DOHH2 (cell line): ENCODE results near the gene MYCBPAP.

ENCODE experiments used
- H3F3A ChIP-seq: fragments of 200-600 bp; sonication (generic), shearing (Covaris generic); 2 replicates; pipeline ENCODE4 v1.6.0; 2016; ENCODE audit warnings: antibody characterized with exemption, mild to moderate bottlenecking; ENCODE audit not compliant: control insufficient read depth, insufficient read depth
- H3K27ac ChIP-seq: fragments of 200-600 bp; sonication (generic); 2 replicates; pipeline ENCODE4 v1.5.1; 2014; ENCODE audit warnings: low read depth, mild to moderate bottlenecking, low read length, moderate library complexity
- H3K27me3 ChIP-seq: fragments of 200-600 bp; sonication (generic); 2 replicates; pipeline ENCODE4 v1.6.1; 2014; ENCODE audit warnings: mild to moderate bottlenecking, low read length, mixed read lengths; ENCODE audit not compliant: control insufficient read depth
- H3K36me3 ChIP-seq: fragments of 200-600 bp; sonication (generic); 2 replicates; pipeline ENCODE4 v1.6.1; 2014; ENCODE audit warnings: mild to moderate bottlenecking, low read length, moderate library complexity, mixed read lengths; ENCODE audit not compliant: control insufficient read depth
- H3K4me1 ChIP-seq: fragments of 200-600 bp; sonication (generic); 2 replicates; pipeline ENCODE4 v1.6.1; 2014; ENCODE audit warnings: mild to moderate bottlenecking, low read length, mixed read lengths; ENCODE audit not compliant: control insufficient read depth
- H3K4me2 ChIP-seq: fragments of 200-600 bp; sonication (generic); 2 replicates; pipeline ENCODE4 v1.6.0; 2014; ENCODE audit warnings: mild to moderate bottlenecking, low read length, moderate library complexity
- H3K4me3 ChIP-seq: fragments of 200-600 bp; sonication (generic); 2 replicates; pipeline ENCODE4 v1.5.1; 2014; ENCODE audit warnings: mild to moderate bottlenecking, low read length, mixed read lengths
- H3K79me2 ChIP-seq: fragments of 200-600 bp; sonication (generic); 2 replicates; pipeline ENCODE4 v1.6.1; 2014; ENCODE audit warnings: mild to moderate bottlenecking, low read length, mixed read lengths; ENCODE audit not compliant: control insufficient read depth
- H3K9me2 ChIP-seq: fragments of 200-600 bp; sonication (generic); replicated peaks from 2 replicates; pipeline ENCODE4 v1.6.1; 2014; ENCODE audit warnings: mild to moderate bottlenecking, low read length, mixed read lengths; ENCODE audit not compliant: control insufficient read depth
- H3K9me3 ChIP-seq: fragments of 200-600 bp; sonication (generic); 2 replicates; pipeline ENCODE4 v1.6.1; 2014; ENCODE audit warnings: antibody characterized with exemption, low read length, mixed read lengths; ENCODE audit not compliant: control insufficient read depth, insufficient read depth
- H4K20me1 ChIP-seq: fragments of 200-600 bp; sonication (generic); 2 replicates; pipeline ENCODE4 v1.6.0; 2014; ENCODE audit warnings: low read depth, mild to moderate bottlenecking, antibody characterized with exemption, low read length, moderate library complexity; ENCODE audit not compliant: control insufficient read depth, insufficient read depth
- EZH2phosphoT487 ChIP-seq: fragments of 200-600 bp; sonication (generic); IDR thresholded peaks from 2 replicates; pipeline ENCODE4 v1.6.1; 2017; ENCODE audit warnings: borderline replicate concordance, mild to moderate bottlenecking, antibody characterized with exemption, low read length, moderate library complexity, mixed read lengths
- TF ChIP-seq, protein P1 (sequence below): fragments of 200-600 bp; sonication (generic); IDR thresholded peaks from one replicate; pipeline ENCODE4 v1.5.1; 2014; ENCODE audit warnings: antibody characterized with exemption, mild to moderate bottlenecking, low read depth, low read length; ENCODE audit not compliant: poor library complexity, severe bottlenecking

The MYCBPAP gene

DNA sequence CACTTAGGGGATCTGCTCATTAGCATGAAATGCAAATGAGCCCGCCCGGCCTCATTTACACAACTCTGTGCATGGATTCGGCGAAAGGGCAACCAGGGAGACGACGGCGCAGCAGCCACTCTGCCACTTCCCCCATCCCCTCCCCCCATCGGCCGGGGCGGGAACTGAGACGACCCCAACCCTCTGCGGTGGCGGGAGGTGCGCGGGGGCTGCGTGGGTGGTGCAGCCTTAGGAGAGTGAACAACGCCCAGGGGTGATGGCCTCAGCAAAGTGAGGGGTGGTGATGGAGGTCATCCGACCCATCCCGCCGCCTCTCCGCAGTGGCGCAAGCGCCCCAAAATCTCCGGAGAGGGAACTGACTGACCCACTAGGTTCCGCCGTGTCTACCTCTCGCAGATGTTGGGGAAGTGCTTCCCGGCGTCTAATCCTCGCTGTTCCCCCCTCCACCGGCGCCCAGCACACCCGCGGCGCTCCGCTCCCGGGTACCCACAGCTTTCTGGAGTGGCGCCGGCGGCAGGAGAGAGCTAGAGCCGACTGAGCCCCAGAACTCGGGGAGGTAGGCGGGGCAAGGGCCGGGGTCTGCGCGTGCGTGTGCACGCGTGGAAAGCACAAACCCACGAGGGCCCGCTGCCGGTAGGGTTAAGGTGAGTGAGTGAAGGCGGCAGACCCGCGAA is 50.8 kb downstream of the MYCBPAP start:
- Histone ChIP-seq H3K9me3 (no peaks in the 10 kb centered on the region), H3K79me2 (no peaks in the 10 kb centered on the region), H3K9me2 (no peaks in the 10 kb centered on the region), H3K27ac (no peak overlapping the region), H4K20me1 (0 out of 2 replicates have a peak, but pooled peaks cover 4% of the 10 kb centered on the region), H3K4me3 (no peak overlapping the region), H3K36me3 (no peaks in the 10 kb centered on the region), H3K27me3 (peaks cover 45% of the 10 kb centered on the region), H3K4me2 (no peak overlapping the region), H3K4me1 (peaks cover 11% of the 10 kb centered on the region), H3F3A (no peaks in the 10 kb centered on the region)
- no peak for TF ChIP-seq EZH2phosphoT487
- TF ChIP-seq, protein P1, sequence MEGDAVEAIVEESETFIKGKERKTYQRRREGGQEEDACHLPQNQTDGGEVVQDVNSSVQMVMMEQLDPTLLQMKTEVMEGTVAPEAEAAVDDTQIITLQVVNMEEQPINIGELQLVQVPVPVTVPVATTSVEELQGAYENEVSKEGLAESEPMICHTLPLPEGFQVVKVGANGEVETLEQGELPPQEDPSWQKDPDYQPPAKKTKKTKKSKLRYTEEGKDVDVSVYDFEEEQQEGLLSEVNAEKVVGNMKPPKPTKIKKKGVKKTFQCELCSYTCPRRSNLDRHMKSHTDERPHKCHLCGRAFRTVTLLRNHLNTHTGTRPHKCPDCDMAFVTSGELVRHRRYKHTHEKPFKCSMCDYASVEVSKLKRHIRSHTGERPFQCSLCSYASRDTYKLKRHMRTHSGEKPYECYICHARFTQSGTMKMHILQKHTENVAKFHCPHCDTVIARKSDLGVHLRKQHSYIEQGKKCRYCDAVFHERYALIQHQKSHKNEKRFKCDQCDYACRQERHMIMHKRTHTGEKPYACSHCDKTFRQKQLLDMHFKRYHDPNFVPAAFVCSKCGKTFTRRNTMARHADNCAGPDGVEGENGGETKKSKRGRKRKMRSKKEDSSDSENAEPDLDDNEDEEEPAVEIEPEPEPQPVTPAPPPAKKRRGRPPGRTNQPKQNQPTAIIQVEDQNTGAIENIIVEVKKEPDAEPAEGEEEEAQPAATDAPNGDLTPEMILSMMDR, result no peak

DNA sequence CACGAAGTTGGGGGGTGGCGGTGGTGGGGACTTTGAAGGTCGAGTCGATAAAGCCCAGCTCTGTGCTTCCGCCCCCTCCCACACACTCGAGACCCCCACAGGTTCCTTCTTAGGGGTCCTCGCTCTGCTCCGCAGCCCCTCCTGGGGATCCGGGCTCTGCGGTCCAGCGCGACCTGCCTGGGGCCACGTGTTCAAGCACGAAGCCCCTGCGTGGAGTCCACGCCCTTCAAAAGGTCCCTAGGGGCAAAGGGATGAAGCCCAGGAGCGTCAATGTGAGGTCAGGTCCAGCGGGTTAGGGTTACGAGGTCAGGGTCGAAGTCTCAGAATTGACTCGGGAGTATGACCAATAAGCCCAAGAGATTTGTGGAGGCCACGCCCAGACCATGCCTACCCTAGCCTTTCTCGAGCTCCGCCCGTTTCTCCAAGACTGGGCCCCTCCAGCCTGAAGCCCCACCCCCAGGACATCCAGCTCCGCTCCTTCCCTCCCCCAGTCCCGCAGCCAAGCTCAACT is 51.5 kb downstream of the MYCBPAP start:
- no peak for TF ChIP-seq EZH2phosphoT487
- TF ChIP-seq, protein P1, result no peak

DNA sequence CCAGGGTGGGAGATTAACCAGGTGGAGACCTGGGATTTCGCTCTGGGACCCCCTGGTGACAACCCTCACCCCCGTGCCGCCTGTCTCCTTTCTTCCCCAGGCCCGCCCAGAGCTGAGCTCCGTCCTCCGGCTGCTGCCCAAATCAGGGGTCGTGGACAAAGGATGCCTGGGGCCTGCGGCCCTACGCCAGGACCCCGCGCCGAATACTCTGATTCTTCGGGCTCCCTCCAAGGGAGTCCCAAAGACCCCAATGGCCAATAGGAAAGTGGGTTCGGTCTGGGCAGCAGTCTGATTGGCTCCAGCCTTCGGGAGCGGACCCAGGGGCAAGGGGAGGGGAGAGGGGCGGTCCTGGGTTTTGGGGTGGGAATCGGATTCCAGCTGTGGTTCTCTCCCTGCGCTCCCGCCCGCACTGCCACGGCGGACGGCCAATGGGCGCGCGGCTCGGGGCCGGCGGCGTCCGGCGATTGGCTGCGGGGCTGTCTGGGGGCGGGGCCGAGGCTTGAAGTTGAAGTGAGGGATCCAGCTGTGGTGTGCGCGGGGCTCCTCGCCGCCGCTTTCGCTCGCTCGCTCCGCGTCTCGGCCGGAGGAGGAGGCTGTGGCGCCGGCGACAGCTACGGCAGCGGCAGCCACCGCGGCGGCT is 52.1 kb downstream of the MYCBPAP start, which contains the start of gene CACNA1G:
CACNA1G (plus strand) TSS at position 531 of the 640 bp plus-strand sequence. CDS start 745 bp downstream, outside the sequence.
- peaks cover 11% of the 10 kb centered on the region for H3K4me1 ChIP-seq
- no peaks in the 10 kb centered on the region for H3K36me3 ChIP-seq
- no peaks in the 10 kb centered on the region for H3K79me2 ChIP-seq
- H3K27me3 ChIP-seq, result peaks cover 54% of the 10 kb centered on the region
- no peaks in the 10 kb centered on the region for H3K9me3 ChIP-seq
- H3K4me3 ChIP-seq, result peak within 1 kb of the TSS; percentile 21
- peak within 1 kb of the TSS; percentile 52 for H3K4me2 ChIP-seq
- H4K20me1 ChIP-seq, result 0 out of 2 replicates have a peak, but pooled peaks cover 4% of the 10 kb centered on the region
- H3K27ac ChIP-seq, result no peak within 1 kb of the TSS
- H3K9me2 ChIP-seq, result no peaks in the 10 kb centered on the region
- TF ChIP-seq, protein P1, result no peak
- TF ChIP-seq EZH2phosphoT487, result no peak
- H3F3A ChIP-seq, result no peaks in the 10 kb centered on the region

More for the DNA sequence above, 51.5 kb downstream of the MYCBPAP start:
- H3K27ac ChIP-seq, result no peak overlapping the region
- H3K36me3 ChIP-seq, result no peaks in the 10 kb centered on the region
- H3K27me3 ChIP-seq, result peaks cover 50% of the 10 kb centered on the region
- peak overlapping the region; percentile 21; the same call in 1 of the 2 replicates for H3K4me3 ChIP-seq
- H3K9me2 ChIP-seq, result no peaks in the 10 kb centered on the region
- no peaks in the 10 kb centered on the region for H3K9me3 ChIP-seq
- peak overlapping the region; percentile 52 for H3K4me2 ChIP-seq
- no peaks in the 10 kb centered on the region for H3K79me2 ChIP-seq
- H3K4me1 ChIP-seq, result peaks cover 11% of the 10 kb centered on the region
- H4K20me1 ChIP-seq, result 0 out of 2 replicates have a peak, but pooled peaks cover 4% of the 10 kb centered on the region
- H3F3A ChIP-seq, result no peaks in the 10 kb centered on the region
